Aorta (tissue), 5 donors: Measurements from ENCODE around the gene IZUMO4. TPM values are rescaled to one million over a fixed set of nuclear protein-coding genes. Genes with fewer than 3 reads are reported as not detected.

Source experiments
- ATAC-seq: fragments of 200-7000 bp; cut with Tn5 transposase; one replicate; pipeline ENCODE4 v1.9.1; 2022; ENCODE audit warnings: moderate library complexity; ENCODE audit not compliant: low FRiP score
- DNase-seq, 2 donors: peaks; one replicate each; pipeline ENCODE4 v3.0.0-alpha.2; 2020
- H3K27ac ChIP-seq, 2 donors: one replicate each; pipeline ENCODE4 v1.5.1; 2013; ENCODE audit warnings: low read length in 2 of 2, mild to moderate bottlenecking in 2 of 2, moderate library complexity in 2 of 2, control low read depth in 1 of 2, inconsistent platforms in 1 of 2, low read depth in 1 of 2
- H3K27me3 ChIP-seq, 2 donors: one replicate each; pipeline ENCODE4 v1.6.1; 2013; ENCODE audit warnings: control low read depth in 1 of 2, low read length in 1 of 2, mild to moderate bottlenecking in 1 of 2, moderate library complexity in 1 of 2; ENCODE audit not compliant: insufficient read depth in 2 of 2, control insufficient read depth in 1 of 2
- H3K36me3 ChIP-seq, 2 donors: one replicate each; pipeline ENCODE4 v1.6.1; 2013; ENCODE audit warnings: control low read depth in 1 of 2, low read length in 1 of 2, mild to moderate bottlenecking in 1 of 2; ENCODE audit not compliant: insufficient read depth in 2 of 2, control insufficient read depth in 1 of 2
- H3K4me1 ChIP-seq, 2 donors: one replicate each; pipeline ENCODE4 v1.6.1; 2013; ENCODE audit warnings: low read length in 2 of 2, control low read depth in 1 of 2, mild to moderate bottlenecking in 1 of 2, moderate library complexity in 1 of 2; ENCODE audit not compliant: insufficient read depth in 2 of 2, control insufficient read depth in 1 of 2
- H3K4me3 ChIP-seq, 2 donors: one replicate each; pipeline ENCODE4 v1.5.1; 2013; ENCODE audit warnings: low read length in 2 of 2, control low read depth in 1 of 2, mild to moderate bottlenecking in 1 of 2
- H3K9me3 ChIP-seq: one replicate; pipeline ENCODE4 v1.6.1; 2013; ENCODE audit warnings: mild to moderate bottlenecking, low read length; ENCODE audit not compliant: control insufficient read depth
- WGBS, 2 donors: extraction: QIAGEN DNeasy Blood & Tissue Kit; methylation state at CpG; one replicate each; pipeline ENCODE4 v1.1.7; 2013; 5-methylcytosine and 5-hydroxymethylcytosine counted together
- intact Hi-C, 2 donors: fragments of 100-400 bp; cut with DNase I; formaldehyde crosslinking; loops; one replicate each; pipeline versions ENCODE4 v1.14.2 to v1.15.0; 2022
- polyA plus RNA-seq, 2 donors: library from polyadenylated mRNA; stranded (reverse); fragments of 200-250 nt; gene quantifications; one replicate each; pipeline ENCODE4 v1.2.3, GENCODE V29; 2013
- total RNA-seq, 2 donors: library from RNA; stranded (reverse); fragmentation: NEBNext Ultra II Directional; extraction: Animal tissue kit (Norgen Biotek cat#: 25700); gene quantifications; one replicate each; pipeline ENCODE4 v1.2.1, GENCODE V29; 2021
- donor health status: healthy with polysubstance abuse.
- donor health status: Bipolar disorder and iron deficiency.
- donor health status: DM: no; HTN: no; CAD: no.
- donor health status: DM: no; HTN: no; CAD: no.
- donor health status: DM: yes; HTN: yes; CAD: no.

IZUMO4 gene
- total and polyA plus RNA-seq, 4 donors = 1.6 to 25.2 (median 4.6) TPM

- DNase-seq = no peak
- no peak overlapping the region for H3K27ac ChIP-seq
- peaks cover 0 to 3% of the 10 kb centered on the region in 2 donors for H3K36me3 ChIP-seq
- no peaks in the 10 kb centered on the region for H3K4me1 ChIP-seq
- no peaks in the 10 kb centered on the region for H3K27me3 ChIP-seq
- no peaks in the 10 kb centered on the region for H3K9me3 ChIP-seq
- ATAC-seq = no peak
- intact Hi-C loops = no loop called here
- no peak overlapping the region for H3K4me3 ChIP-seq
- WGBS, 2 donors = 92% methylated on average over 14 of the region's 14 CpGs
These were observed 35.5 kb downstream of the IZUMO4 start for GRCh38 chr19:2132191-2132590.

- DNase-seq (no peak), ATAC-seq (no peak)
- Histone ChIP-seq H3K27ac (no peak overlapping the region), H3K9me3 (no peaks in the 10 kb centered on the region), H3K27me3 (no peaks in the 10 kb centered on the region), H3K4me1 (no peaks in the 10 kb centered on the region), H3K36me3 (peaks cover 0 to 3% of the 10 kb centered on the region in 2 donors), H3K4me3 (no peak overlapping the region)
- WGBS, 2 donors = 79 to 81% methylated on average over 19 of the region's 19 CpGs
- intact Hi-C loops = no loop called here
These were observed 36.2 kb downstream of the IZUMO4 start for GRCh38 chr19:2132731-2133490.

- H3K4me3 ChIP-seq = no peak overlapping the region
- peak in 1 of 2 donors; percentile 72 for DNase-seq
- H3K27ac ChIP-seq = no peak overlapping the region
- no peak for ATAC-seq
- no peaks in the 10 kb centered on the region for H3K4me1 ChIP-seq
- H3K36me3 ChIP-seq = peaks cover 0 to 4% of the 10 kb centered on the region in 2 donors
- WGBS, 2 donors = 93 to 94% methylated on average over 48 to 50 of the region's 50 CpGs
- intact Hi-C loops = no loop called here
- H3K27me3 ChIP-seq = no peaks in the 10 kb centered on the region
- H3K9me3 ChIP-seq = no peaks in the 10 kb centered on the region
These were observed 39.0 kb downstream of the IZUMO4 start for GRCh38 chr19:2135474-2136402.

GRCh38 chr19:2136796-2137195 is 40.1 kb downstream of the IZUMO4 start:
- ATAC-seq = no peak
- H3K4me3 ChIP-seq = no peak overlapping the region
- no peaks in the 10 kb centered on the region for H3K9me3 ChIP-seq
- DNase-seq = no peak
- no peaks in the 10 kb centered on the region for H3K27me3 ChIP-seq
- H3K4me1 ChIP-seq = no peaks in the 10 kb centered on the region
- H3K36me3 ChIP-seq = peaks cover 0 to 4% of the 10 kb centered on the region in 2 donors
- H3K27ac ChIP-seq = no peak overlapping the region
- intact Hi-C loops = no loop called here
- 87 to 90% methylated on average over 23 of the region's 23 CpGs for WGBS, 2 donors

GRCh38 chr19:2138061-2138728 is 41.5 kb downstream of the IZUMO4 start:
- Histone ChIP-seq H3K36me3 (peaks cover 0 to 2% of the 10 kb centered on the region in 2 donors), H3K27me3 (no peaks in the 10 kb centered on the region), H3K4me3 (no peak overlapping the region), H3K4me1 (no peaks in the 10 kb centered on the region), H3K27ac (no peak overlapping the region), H3K9me3 (no peaks in the 10 kb centered on the region)
- 84 to 85% methylated on average over 23 of the region's 23 CpGs for WGBS, 2 donors
- DNase-seq (no peak), ATAC-seq (no peak)
- intact Hi-C loops = no loop called here

GRCh38 chr19:2139385-2140137 is 42.8 kb downstream of the IZUMO4 start:
- intact Hi-C loops = no loop called here
- DNase-seq (no peak), ATAC-seq (no peak)
- Histone ChIP-seq H3K27me3 (no peaks in the 10 kb centered on the region), H3K36me3 (peaks cover 0 to 2% of the 10 kb centered on the region in 2 donors), H3K4me3 (no peak overlapping the region), H3K4me1 (no peaks in the 10 kb centered on the region), H3K9me3 (no peaks in the 10 kb centered on the region), H3K27ac (no peak overlapping the region)
- 71 to 76% methylated on average over 22 of the region's 22 CpGs for WGBS, 2 donors

- Histone ChIP-seq H3K36me3 (peaks cover 0 to 2% of the 10 kb centered on the region in 2 donors), H3K9me3 (no peaks in the 10 kb centered on the region), H3K4me3 (no peak overlapping the region), H3K4me1 (no peaks in the 10 kb centered on the region), H3K27me3 (no peaks in the 10 kb centered on the region), H3K27ac (no peak overlapping the region)
- WGBS, 2 donors = 56 to 69% methylated on average over 14 of the region's 14 CpGs
- intact Hi-C loops = no loop called here
- DNase-seq (peak in 1 of 2 donors; percentile 67), ATAC-seq (no peak)
These were observed 43.4 kb downstream of the IZUMO4 start for GRCh38 chr19:2140138-2140569.
